Erythroblast (primary cell): Measurements from ENCODE around the gene TMEM140.

Source experiments
- GATA1 ChIP-seq: IDR thresholded peaks from 2 replicates; pipeline ENCODE4 v1.6.1; 2011; ENCODE audit warnings: low read depth, mild to moderate bottlenecking, control low read depth, low read length, moderate library complexity
- POLR2A ChIP-seq: IDR thresholded peaks from 2 replicates; pipeline ENCODE4 v1.6.1; 2011; ENCODE audit warnings: mild to moderate bottlenecking, low read length

DNA sequence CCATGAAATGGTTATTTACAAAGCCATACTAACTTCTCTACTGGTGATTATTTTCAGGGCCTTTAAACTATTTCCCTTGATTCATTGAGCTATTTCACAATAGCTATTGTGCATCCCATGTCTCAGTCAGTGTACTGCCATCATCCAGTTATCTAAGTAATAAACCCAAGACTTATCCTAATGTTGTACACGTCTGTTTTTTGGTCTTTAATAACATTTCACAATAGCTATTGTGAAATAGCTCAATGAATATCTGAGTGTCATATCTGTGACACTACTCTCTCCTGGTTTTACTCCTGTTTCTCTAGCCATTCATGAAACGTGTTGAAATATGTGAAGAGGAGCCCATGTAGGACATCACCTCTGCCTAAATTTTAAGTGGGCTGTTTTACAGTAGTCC lies 36.5 kb upstream of the TMEM140 start:
- TF ChIP-seq POLR2A (no peak), GATA1 (no peak)
